ENCODE measurements around the gene ACTN1. TPM values are rescaled to one million over a fixed set of nuclear protein-coding genes. Genes with fewer than 3 reads are reported as not detected.

Gene ACTN1
- total RNA-seq, 4 donors from 2014 or later: 10.0 to 17.3 (median 14.1) TPM

GRCh38 chr14:68929623-68930307 lies 49.3 kb downstream of the ACTN1 start:
- Histone ChIP-seq H3K4me1 (no peaks in the 10 kb centered on the region), H3K36me3 (no peaks in the 10 kb centered on the region), H3K27ac (peak overlapping the region in 1 of 4 donors; percentile 4), H3K9me3 (no peaks in the 10 kb centered on the region), H3K4me3 (no peak overlapping the region), H3K27me3 (no peaks in the 10 kb centered on the region)
- in situ Hi-C loops (cut with MboI; ENCODE audit: low sequenced_read_pairs in 4 of 4) (no loop called here), intact Hi-C loops (cut with DNase I; ENCODE audit: low total_unique reads) (no loop called here)
- TF ChIP-seq CTCF (IDR thresholded peaks at IDR 0.05 in 4 of 5, conservative IDR thresholded peaks at IDR 0.05 in 1 of 5) (no peak), POLR2A (IDR thresholded peaks at IDR 0.05) (no peak)
- ATAC-seq (no peak), DNase-seq (no peak)

- H3K4me3 ChIP-seq: no peak overlapping the region
- in situ Hi-C loops (cut with MboI; ENCODE audit: low sequenced_read_pairs in 4 of 4): no loop called here
- TF ChIP-seq CTCF (IDR thresholded peaks at IDR 0.05 in 4 of 5, conservative IDR thresholded peaks at IDR 0.05 in 1 of 5) (no peak), POLR2A (IDR thresholded peaks at IDR 0.05) (no peak)
- no peaks in the 10 kb centered on the region for H3K9me3 ChIP-seq
- no peak for ATAC-seq
- H3K27ac ChIP-seq: peak overlapping the region in 3 of 4 donors; percentile 26 to 58 (median 36)
- no peaks in the 10 kb centered on the region for H3K36me3 ChIP-seq
- H3K4me1 ChIP-seq: no peaks in the 10 kb centered on the region
- intact Hi-C loops (cut with DNase I; ENCODE audit: low total_unique reads): no loop called here
- no peaks in the 10 kb centered on the region for H3K27me3 ChIP-seq
- DNase-seq: no peak
These were observed 50.1 kb downstream of the ACTN1 start for GRCh38 chr14:68928770-68929550.

GRCh38 chr14:68927956-68928675 lies 51.0 kb downstream of the ACTN1 start:
- Histone ChIP-seq H3K27me3 (no peaks in the 10 kb centered on the region), H3K4me1 (no peaks in the 10 kb centered on the region), H3K36me3 (no peaks in the 10 kb centered on the region), H3K27ac (peak overlapping the region; percentile 26 to 58 (median 34)), H3K4me3 (no peak overlapping the region), H3K9me3 (no peaks in the 10 kb centered on the region)
- no peak for DNase-seq
- in situ Hi-C loops (cut with MboI; ENCODE audit: low sequenced_read_pairs in 4 of 4) (no loop called here), intact Hi-C loops (cut with DNase I; ENCODE audit: low total_unique reads) (no loop called here)
- TF ChIP-seq CTCF (IDR thresholded peaks at IDR 0.05 in 4 of 5, conservative IDR thresholded peaks at IDR 0.05 in 1 of 5): no peak
- TF ChIP-seq POLR2A (IDR thresholded peaks at IDR 0.05): no peak
- ATAC-seq: no peak

GRCh38 chr14:68927089-68927488 lies 52.0 kb downstream of the ACTN1 start:
- ATAC-seq: no peak

More at GRCh38 chr14:68927089-68927488, 52.0 kb downstream of the ACTN1 start:
- H3K27me3 ChIP-seq: no peaks in the 10 kb centered on the region
- intact Hi-C loops (cut with DNase I; ENCODE audit: low total_unique reads) (no loop called here), in situ Hi-C loops (cut with MboI; ENCODE audit: low sequenced_read_pairs in 4 of 4) (no loop called here)
- H3K27ac ChIP-seq: peak overlapping the region in 1 of 4 donors; percentile 58
- no peak for DNase-seq
- peaks cover 5 to 8% of the 10 kb centered on the region in 2 donors for H3K4me1 ChIP-seq
- no peak overlapping the region for H3K4me3 ChIP-seq
- no peaks in the 10 kb centered on the region for H3K36me3 ChIP-seq
- H3K9me3 ChIP-seq: no peaks in the 10 kb centered on the region
- TF ChIP-seq POLR2A (IDR thresholded peaks at IDR 0.05) (no peak), CTCF (IDR thresholded peaks at IDR 0.05 in 4 of 5, conservative IDR thresholded peaks at IDR 0.05 in 1 of 5) (no peak)
